Left ventricle myocardium inferior (tissue), 1 donor: ENCODE data around the gene OR2A42. TPM values are rescaled to one million over a fixed set of nuclear protein-coding genes. Genes with fewer than 3 reads are reported as not detected.
A peak's percentile ranks its signal among the peaks of the same experiment; 100 is the strongest.
"Not testable (repeated sequence)": the region's sequence is repeated elsewhere in the genome, so short reads cannot be mapped to it uniquely, and the experiment has no call there.

Experiments used
- DNase-seq: peaks from one replicate; pipeline ENCODE4 v3.0.0-alpha.2; 2020
- H3K27ac ChIP-seq: fragments of 200-600 bp; replicated peaks from 2 replicates; pipeline ENCODE4 v1.8.0; 2021
- H3K27me3 ChIP-seq: fragments of 200-600 bp; 2 replicates; pipeline ENCODE4 v1.8.0; 2021; ENCODE audit warnings: low read depth
- H3K36me3 ChIP-seq: fragments of 200-600 bp; 2 replicates; pipeline ENCODE4 v1.8.0; 2021
- H3K4me1 ChIP-seq: fragments of 200-600 bp; 2 replicates; pipeline ENCODE4 v1.8.0; 2021
- H3K4me3 ChIP-seq: fragments of 200-600 bp; 2 replicates; pipeline ENCODE4 v1.8.0; 2021; ENCODE audit warnings: mild to moderate bottlenecking, moderate library complexity
- H3K9me3 ChIP-seq: fragments of 200-600 bp; replicated peaks from 2 replicates; pipeline ENCODE4 v1.8.0; 2021
- CTCF ChIP-seq: fragments of 200-600 bp; IDR thresholded peaks from 2 replicates; pipeline ENCODE4 v1.8.0; 2021; ENCODE audit warnings: antibody characterized with exemption, mild to moderate bottlenecking, borderline replicate concordance
- intact Hi-C: fragments of 100-400 bp; cut with micrococcal nuclease; formaldehyde crosslinking; loops from one replicate; pipeline ENCODE4 v1.11.0; 2022
- total RNA-seq: library from RNA; stranded (reverse); fragmentation: NEBNext Ultra II Directional; extraction: Animal tissue kit (Norgen Biotek cat#: 25700); gene quantifications from one replicate; pipeline ENCODE4 v1.2.1, GENCODE V29; 2021
- donor health status: DM: no; HTN: yes; CAD: no; lungs with severe emphysema.

The OR2A42 gene
- total RNA-seq, 1 donor from 2014 or later: not detected

GRCh38 chr7:144179165-144179479, 60.3 kb downstream of the OR2A42 start:
- DNase-seq, H3K4me3 ChIP-seq, intact Hi-C loops, H3K27me3 ChIP-seq, H3K4me1 ChIP-seq, H3K36me3 ChIP-seq, H3K9me3 ChIP-seq, H3K27ac ChIP-seq: not testable (repeated sequence)

GRCh38 chr7:144178380-144179164, 60.8 kb downstream of the OR2A42 start:
- intact Hi-C loops, H3K27me3 ChIP-seq, DNase-seq, H3K27ac ChIP-seq, H3K9me3 ChIP-seq, H3K4me3 ChIP-seq, H3K4me1 ChIP-seq, H3K36me3 ChIP-seq: not testable (repeated sequence)
- TF ChIP-seq CTCF: peak; percentile 49

Other genes starting within 250 kb of the OR2A42 start
- not detected for gene OR6B1, start 239.3 kb downstream of the OR2A42 start, total RNA-seq
- not detected for gene OR2A5, start 190.7 kb downstream of the OR2A42 start, total RNA-seq
- gene OR2A25, start 169.8 kb downstream of the OR2A42 start, total RNA-seq: not detected
- not detected for gene OR2A12, start 153.3 kb downstream of the OR2A42 start, total RNA-seq
- gene OR2A2, start 130.0 kb downstream of the OR2A42 start, total RNA-seq: not detected
- not detected for gene OR2A14, start 116.4 kb downstream of the OR2A42 start, total RNA-seq
- gene CTAGE4, start 56.1 kb downstream of the OR2A42 start, total RNA-seq: 0.16 TPM
- 0.38 TPM for gene ARHGEF35, start 43.8 kb downstream of the OR2A42 start, total RNA-seq
- 0.16 TPM for gene OR2A7, start 25.2 kb upstream of the OR2A42 start, total RNA-seq
- gene CTAGE8, start 29.7 kb upstream of the OR2A42 start, total RNA-seq: 0.08 TPM
- gene OR2A1, start 72.8 kb upstream of the OR2A42 start, total RNA-seq: not detected
- 0.80 TPM for gene ARHGEF5, start 115.8 kb upstream of the OR2A42 start, total RNA-seq
- not detected for gene NOBOX, start 164.1 kb upstream of the OR2A42 start, total RNA-seq